GM18858 (cell line): Measurements from ENCODE around the gene CD81.
"Not testable (repeated sequence)": the region's sequence is repeated elsewhere in the genome, so short reads cannot be mapped to it uniquely, and the experiment has no call there.

Experiments used
- ATAC-seq: cut with Tn5 transposase; IDR thresholded peaks from one replicate; pipeline ENCODE4 v1.9.1; 2021; ENCODE audit not compliant: unreplicated experiment

CD81 gene

GRCh38 chr11:2355000-2355644 lies 22.0 kb upstream of the CD81 start:
- ATAC-seq: no peak

- no peak for ATAC-seq
These were observed 19.9 kb upstream of the CD81 start for GRCh38 chr11:2357246-2357645.

- ATAC-seq: not testable (repeated sequence)
These were observed 19.5 kb upstream of the CD81 start for GRCh38 chr11:2357651-2358050.

- no peak for ATAC-seq
These were observed 18.2 kb upstream of the CD81 start for GRCh38 chr11:2358754-2359442.

GRCh38 chr11:2359557-2359956 lies 17.6 kb upstream of the CD81 start:
- no peak for ATAC-seq

- ATAC-seq: no peak
These were observed 16.9 kb upstream of the CD81 start for GRCh38 chr11:2360081-2360642.

GRCh38 chr11:2361565-2361964 lies 15.5 kb upstream of the CD81 start:
- ATAC-seq: no peak

GRCh38 chr11:2362414-2362813 lies 14.7 kb upstream of the CD81 start:
- no peak for ATAC-seq

GRCh38 chr11:2363130-2363529 lies 14.0 kb upstream of the CD81 start:
- ATAC-seq: no peak

- ATAC-seq: no peak
These were observed 13.3 kb upstream of the CD81 start for GRCh38 chr11:2363577-2364370.

GRCh38 chr11:2364386-2364785 lies 12.7 kb upstream of the CD81 start:
- ATAC-seq: not testable (repeated sequence)

GRCh38 chr11:2365571-2366210 lies 11.4 kb upstream of the CD81 start:
- ATAC-seq: no peak

- no peak for ATAC-seq
These were observed 10.8 kb upstream of the CD81 start for GRCh38 chr11:2366276-2366675.

GRCh38 chr11:2366733-2367132 lies 10.4 kb upstream of the CD81 start:
- no peak for ATAC-seq

GRCh38 chr11:2367266-2368160 lies 9.6 kb upstream of the CD81 start:
- no peak for ATAC-seq

GRCh38 chr11:2368178-2368850 lies 8.8 kb upstream of the CD81 start:
- no peak for ATAC-seq

- ATAC-seq: no peak
These were observed 8.3 kb upstream of the CD81 start for GRCh38 chr11:2368851-2369180.

GRCh38 chr11:2369320-2369719 lies 7.8 kb upstream of the CD81 start:
- ATAC-seq: no peak

- no peak for ATAC-seq
These were observed 7.2 kb upstream of the CD81 start for GRCh38 chr11:2369896-2370295.
